Lower leg skin (tissue), 3 donors: Measurements from ENCODE around the gene KDSR.

Experiments used
- POLR2A ChIP-seq, 2 donors: fragments of 450-650 bp; IDR thresholded peaks; one replicate each; pipeline ENCODE4 v1.6.1; 2016 to 2017; ENCODE audit warnings: antibody characterized with exemption in 2 of 2, mild to moderate bottlenecking in 1 of 2, moderate library complexity in 1 of 2
- TF ChIP-seq, protein P1 (sequence below), 3 donors: fragments of 450-650 bp; IDR thresholded peaks; one replicate each; pipeline ENCODE4 v1.5.1; 2016; ENCODE audit warnings: antibody characterized with exemption in 3 of 3, mild to moderate bottlenecking in 3 of 3, moderate library complexity in 2 of 3

DNA sequence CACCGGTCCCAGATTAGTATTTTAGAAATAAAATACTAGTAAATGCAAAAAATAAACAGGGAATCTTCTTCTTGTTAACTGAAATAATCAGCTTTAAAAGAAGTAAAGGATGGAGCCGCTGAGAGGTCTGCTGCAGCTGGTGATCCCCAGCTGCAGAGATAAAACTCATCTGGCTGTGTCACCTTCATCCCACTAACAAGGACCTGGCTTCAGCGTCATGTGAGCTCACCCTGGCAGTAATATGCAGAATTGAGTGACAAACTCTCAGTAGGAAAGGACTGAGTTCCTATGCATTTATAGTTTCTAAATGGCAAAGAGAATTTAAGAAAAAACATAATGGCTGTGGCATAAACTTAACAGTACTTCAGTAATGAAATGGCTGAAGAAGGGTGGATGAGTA is 27.9 kb upstream of the KDSR start:
- TF ChIP-seq, protein P1, sequence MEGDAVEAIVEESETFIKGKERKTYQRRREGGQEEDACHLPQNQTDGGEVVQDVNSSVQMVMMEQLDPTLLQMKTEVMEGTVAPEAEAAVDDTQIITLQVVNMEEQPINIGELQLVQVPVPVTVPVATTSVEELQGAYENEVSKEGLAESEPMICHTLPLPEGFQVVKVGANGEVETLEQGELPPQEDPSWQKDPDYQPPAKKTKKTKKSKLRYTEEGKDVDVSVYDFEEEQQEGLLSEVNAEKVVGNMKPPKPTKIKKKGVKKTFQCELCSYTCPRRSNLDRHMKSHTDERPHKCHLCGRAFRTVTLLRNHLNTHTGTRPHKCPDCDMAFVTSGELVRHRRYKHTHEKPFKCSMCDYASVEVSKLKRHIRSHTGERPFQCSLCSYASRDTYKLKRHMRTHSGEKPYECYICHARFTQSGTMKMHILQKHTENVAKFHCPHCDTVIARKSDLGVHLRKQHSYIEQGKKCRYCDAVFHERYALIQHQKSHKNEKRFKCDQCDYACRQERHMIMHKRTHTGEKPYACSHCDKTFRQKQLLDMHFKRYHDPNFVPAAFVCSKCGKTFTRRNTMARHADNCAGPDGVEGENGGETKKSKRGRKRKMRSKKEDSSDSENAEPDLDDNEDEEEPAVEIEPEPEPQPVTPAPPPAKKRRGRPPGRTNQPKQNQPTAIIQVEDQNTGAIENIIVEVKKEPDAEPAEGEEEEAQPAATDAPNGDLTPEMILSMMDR (IDR thresholded peaks at IDR 0.05) = no peak
- no peak for TF ChIP-seq POLR2A (IDR thresholded peaks at IDR 0.05)
